ENCODE results near the gene GJD4. TPM values are rescaled to one million over a fixed set of nuclear protein-coding genes. Genes with fewer than 3 reads are reported as not detected.
A peak's percentile ranks its signal among the peaks of the same experiment; 100 is the strongest.

The GJD4 gene
- total RNA-seq, 4 donors from 2014 or later, result not detected

GRCh38 chr10:35631404-35631803 is 26.3 kb downstream of the GJD4 start:
- intact Hi-C loops (cut with DNase I), result loop anchor here (10.0 kb wide), 2 partner anchors 1143 to 1253 kb away; no protein-coding TSS in a partner anchor
- no peak for TF ChIP-seq POLR2A (IDR thresholded peaks at IDR 0.05)
- TF ChIP-seq CTCF (IDR thresholded peaks at IDR 0.05), result no peak
- H3K9me3 ChIP-seq, result no peaks in the 10 kb centered on the region
- no peak overlapping the region for H3K27ac ChIP-seq
- H3K27me3 ChIP-seq, result peaks cover 0 to 5% (median 0%) of the 10 kb centered on the region in 4 donors
- H3K4me3 ChIP-seq, result no peak overlapping the region
- H3K4me1 ChIP-seq, result peaks cover 0 to 6% (median 0%) of the 10 kb centered on the region in 3 donors
- DNase-seq, result no peak
- no peaks in the 10 kb centered on the region for H3K36me3 ChIP-seq
- 62 to 64% methylated on average over 1 of the region's 1 CpG for WGBS, 2 donors

GRCh38 chr10:35632027-35632426 is 26.9 kb downstream of the GJD4 start:
- intact Hi-C loops (cut with DNase I), result loop anchor here (10.0 kb wide), 2 partner anchors 1143 to 1253 kb away; no protein-coding TSS in a partner anchor

GRCh38 chr10:35633006-35633980 is 28.2 kb downstream of the GJD4 start:
- Histone ChIP-seq H3K9me3 (no peaks in the 10 kb centered on the region), H3K27ac (no peak overlapping the region), H3K36me3 (no peaks in the 10 kb centered on the region), H3K4me3 (no peak overlapping the region), H3K4me1 (peaks cover 0 to 6% (median 0%) of the 10 kb centered on the region in 3 donors), H3K27me3 (peaks cover 0 to 24% (median 0%) of the 10 kb centered on the region in 4 donors)
- TF ChIP-seq POLR2A (IDR thresholded peaks at IDR 0.05) (no peak), CTCF (IDR thresholded peaks at IDR 0.05) (no peak)
- DNase-seq, result no peak
- intact Hi-C loops (cut with DNase I), result loop anchor here (10.0 kb wide), 2 partner anchors 1142 to 1252 kb away; no protein-coding TSS in a partner anchor
- 38 to 51% methylated on average over 7 to 11 of the region's 12 CpGs for WGBS, 2 donors

More at GRCh38 chr10:35632027-35632426, 26.9 kb downstream of the GJD4 start:
- H3K36me3 ChIP-seq, result no peaks in the 10 kb centered on the region
- no peak overlapping the region for H3K4me3 ChIP-seq
- no peak overlapping the region for H3K27ac ChIP-seq
- H3K9me3 ChIP-seq, result no peaks in the 10 kb centered on the region
- no peak for TF ChIP-seq POLR2A (IDR thresholded peaks at IDR 0.05)
- TF ChIP-seq CTCF (IDR thresholded peaks at IDR 0.05), result no peak
- peaks cover 0 to 11% (median 0%) of the 10 kb centered on the region in 4 donors for H3K27me3 ChIP-seq
- DNase-seq, result no peak
- peaks cover 0 to 6% (median 0%) of the 10 kb centered on the region in 3 donors for H3K4me1 ChIP-seq

GRCh38 chr10:35635576-35635975 is 30.4 kb downstream of the GJD4 start:
- no peaks in the 10 kb centered on the region for H3K9me3 ChIP-seq
- peaks cover 0 to 42% (median 0%) of the 10 kb centered on the region in 4 donors for H3K27me3 ChIP-seq
- H3K27ac ChIP-seq, result no peak overlapping the region
- H3K36me3 ChIP-seq, result no peaks in the 10 kb centered on the region
- TF ChIP-seq POLR2A (IDR thresholded peaks at IDR 0.05), result no peak
- TF ChIP-seq CTCF (IDR thresholded peaks at IDR 0.05), result peak; percentile 67 to 89 (median 84)
- H3K4me1 ChIP-seq, result peaks cover 5 to 18% (median 5%) of the 10 kb centered on the region in 3 donors
- intact Hi-C loops (cut with DNase I), result loop anchor here (10.0 kb wide), 2 partner anchors 1139 to 1249 kb away; no protein-coding TSS in a partner anchor
- WGBS, 2 donors, result 10 to 14% methylated on average over 6 of the region's 6 CpGs
- DNase-seq, result no peak
- no peak overlapping the region for H3K4me3 ChIP-seq

- Histone ChIP-seq H3K27me3 (peaks cover 0 to 46% (median 0%) of the 10 kb centered on the region in 4 donors), H3K27ac (no peak overlapping the region), H3K4me3 (no peak overlapping the region), H3K9me3 (no peaks in the 10 kb centered on the region), H3K4me1 (peaks cover 5 to 29% (median 11%) of the 10 kb centered on the region in 3 donors), H3K36me3 (no peaks in the 10 kb centered on the region)
- intact Hi-C loops (cut with DNase I), result loop anchor here (10.0 kb wide), 2 partner anchors 1138 to 1248 kb away; no protein-coding TSS in a partner anchor
- no peak for DNase-seq
- WGBS, 2 donors, result 57 to 66% methylated on average over 7 of the region's 7 CpGs
- TF ChIP-seq CTCF (IDR thresholded peaks at IDR 0.05) (no peak), POLR2A (IDR thresholded peaks at IDR 0.05) (no peak)
Observed at GRCh38 chr10:35636956-35637355, 31.8 kb downstream of the GJD4 start.

Data from esophagus squamous epithelium (tissue), 5 donors.